Activated CD8-positive, alpha-beta memory T cell treated with anti-CD3 and anti-CD28 coated beads, Interleukin-2, amount 50 U/mL, for 48 hours (primary cell): ENCODE results near the gene KRT32.

Experiments
- DNase-seq: peaks from one replicate; pipeline ENCODE4 v3.0.0-alpha.2; 2020

KRT32 gene

DNA sequence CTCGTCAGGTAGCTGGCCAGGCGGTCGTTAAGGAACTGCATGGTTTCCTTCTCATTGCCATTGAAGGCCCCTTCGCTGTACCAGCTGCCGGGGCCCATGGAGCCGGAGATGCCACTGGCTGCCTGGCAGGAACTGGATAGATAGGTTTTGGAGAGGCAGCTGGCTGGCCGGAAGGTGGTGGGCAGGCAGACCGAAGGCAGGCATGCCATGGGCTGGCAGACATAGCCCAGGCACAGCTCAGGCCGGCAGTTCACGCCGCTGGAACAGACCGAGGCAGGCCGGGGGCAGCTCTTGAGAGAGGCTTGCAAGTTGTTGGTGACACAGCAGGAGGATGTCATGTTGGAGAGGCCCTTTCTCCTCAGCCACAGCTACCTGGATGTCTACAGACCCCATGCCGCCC lies at the start of gene KRT32:
TSS of gene KRT32 (minus strand) at position 399 of the 400 bp plus-strand sequence. CDS start at position 338, 61 bp downstream.
- no peak for DNase-seq

DNA sequence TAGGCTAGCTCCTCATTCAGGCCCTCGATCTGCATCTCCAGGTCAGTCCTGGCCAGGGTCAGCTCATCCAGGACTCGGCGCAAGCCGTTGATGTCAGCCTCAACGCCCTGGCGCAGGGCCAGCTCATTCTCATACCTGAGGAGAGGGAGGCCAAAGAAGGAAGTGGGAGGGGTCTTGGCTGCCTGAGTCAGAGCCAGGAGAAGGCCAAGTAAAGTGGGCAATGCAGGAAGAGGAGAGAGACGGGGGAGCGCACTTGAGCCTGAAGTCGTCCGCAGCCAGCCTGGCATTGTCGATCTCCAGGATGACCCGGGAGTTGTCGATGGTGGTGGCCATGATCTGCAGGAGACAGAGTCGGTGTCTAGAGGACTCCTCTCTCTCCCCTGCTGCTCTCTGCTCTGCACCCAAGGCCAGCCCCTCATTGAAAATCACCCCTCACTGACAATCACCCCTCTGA lies 49.7 kb upstream of the KRT32 start:
- no peak for DNase-seq

DNA sequence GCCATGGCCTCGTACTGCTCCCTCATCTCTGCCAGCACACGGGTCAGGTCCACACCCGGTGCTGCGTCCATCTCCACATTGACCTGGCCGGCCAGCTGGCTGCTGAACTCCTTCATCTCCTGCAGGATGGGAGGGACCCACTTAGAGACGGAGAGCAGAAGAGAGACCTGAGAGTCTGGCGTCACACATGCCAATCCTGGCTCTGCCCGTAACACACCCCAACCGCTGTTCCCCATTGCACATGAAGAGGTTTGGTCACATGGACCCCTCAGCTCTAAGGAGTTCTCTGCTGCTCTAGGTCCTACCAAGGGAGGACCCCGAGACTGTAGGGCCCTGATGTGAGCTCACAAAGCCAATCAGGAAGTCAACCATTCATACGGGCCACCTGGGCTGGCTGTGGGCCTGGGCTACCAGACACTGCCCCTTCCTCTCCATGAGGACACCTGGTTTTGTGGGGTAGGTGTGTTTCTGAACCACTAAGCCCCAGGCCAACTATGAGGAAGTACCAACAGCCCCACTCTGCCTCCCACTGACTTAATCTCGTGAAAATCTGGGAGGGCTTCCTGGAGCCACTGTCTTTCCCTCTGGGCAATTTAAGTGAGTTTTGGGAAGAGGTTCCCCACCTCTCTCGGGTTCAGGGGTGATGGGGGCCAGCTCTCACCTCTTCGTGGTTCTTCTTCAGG lies 49.1 kb upstream of the KRT32 start:
- no peak for DNase-seq

- DNase-seq = no peak
These were observed 46.0 kb upstream of the KRT32 start for GRCh38 chr17:41513168-41513547.

DNA sequence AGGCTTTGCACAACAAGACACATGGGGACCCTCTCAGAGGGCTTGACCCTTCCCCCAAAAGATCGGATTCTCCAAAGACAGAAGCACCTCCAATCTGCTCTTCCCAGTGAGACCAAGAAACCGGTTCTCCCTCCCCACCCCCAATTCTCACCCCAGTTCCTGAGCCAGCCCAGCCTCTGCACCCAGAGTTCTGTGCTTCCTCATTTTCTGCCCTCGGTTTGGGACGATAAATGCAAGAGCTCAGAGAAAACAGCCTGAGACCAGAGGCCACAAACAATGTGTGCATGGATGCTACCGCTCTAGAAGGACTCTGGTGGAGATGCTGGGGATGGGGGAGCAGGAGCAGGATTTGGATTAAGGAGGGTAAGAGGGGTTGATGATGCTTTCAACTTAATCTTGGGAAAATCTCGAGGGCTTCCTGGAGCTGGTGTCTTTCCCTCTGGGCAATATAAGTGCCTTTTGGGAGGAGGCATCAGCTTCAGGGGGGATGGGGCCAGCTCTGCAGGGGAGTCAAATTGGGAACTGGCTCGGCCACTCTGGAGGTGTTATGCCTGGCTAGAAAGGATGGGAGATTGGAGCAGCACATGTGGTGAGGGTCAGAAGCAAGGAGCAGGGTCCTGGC lies 45.5 kb upstream of the KRT32 start:
- DNase-seq = no peak

- no peak for DNase-seq
These were observed 44.5 kb upstream of the KRT32 start for GRCh38 chr17:41511716-41512115.

DNA sequence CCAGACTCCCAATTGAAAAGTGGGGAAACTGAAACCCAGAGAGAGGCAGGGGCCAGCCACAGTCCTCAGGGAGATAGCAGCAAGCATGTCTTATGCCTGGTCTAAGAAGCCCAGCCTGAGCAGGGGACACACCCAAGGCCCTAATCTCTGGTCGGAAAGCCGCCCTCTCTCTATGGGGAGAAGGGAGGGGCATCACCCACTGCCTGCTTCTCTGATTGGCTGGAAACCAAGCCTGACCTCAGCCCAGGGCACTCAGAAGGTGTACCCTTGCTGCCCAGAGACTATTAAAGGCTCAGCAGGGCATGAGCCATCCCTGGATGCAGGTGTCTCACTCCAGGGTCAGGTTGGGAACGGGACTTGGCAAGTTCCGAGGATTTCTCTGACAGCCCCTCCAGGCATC lies 43.9 kb upstream of the KRT32 start:
- DNase-seq = no peak

DNA sequence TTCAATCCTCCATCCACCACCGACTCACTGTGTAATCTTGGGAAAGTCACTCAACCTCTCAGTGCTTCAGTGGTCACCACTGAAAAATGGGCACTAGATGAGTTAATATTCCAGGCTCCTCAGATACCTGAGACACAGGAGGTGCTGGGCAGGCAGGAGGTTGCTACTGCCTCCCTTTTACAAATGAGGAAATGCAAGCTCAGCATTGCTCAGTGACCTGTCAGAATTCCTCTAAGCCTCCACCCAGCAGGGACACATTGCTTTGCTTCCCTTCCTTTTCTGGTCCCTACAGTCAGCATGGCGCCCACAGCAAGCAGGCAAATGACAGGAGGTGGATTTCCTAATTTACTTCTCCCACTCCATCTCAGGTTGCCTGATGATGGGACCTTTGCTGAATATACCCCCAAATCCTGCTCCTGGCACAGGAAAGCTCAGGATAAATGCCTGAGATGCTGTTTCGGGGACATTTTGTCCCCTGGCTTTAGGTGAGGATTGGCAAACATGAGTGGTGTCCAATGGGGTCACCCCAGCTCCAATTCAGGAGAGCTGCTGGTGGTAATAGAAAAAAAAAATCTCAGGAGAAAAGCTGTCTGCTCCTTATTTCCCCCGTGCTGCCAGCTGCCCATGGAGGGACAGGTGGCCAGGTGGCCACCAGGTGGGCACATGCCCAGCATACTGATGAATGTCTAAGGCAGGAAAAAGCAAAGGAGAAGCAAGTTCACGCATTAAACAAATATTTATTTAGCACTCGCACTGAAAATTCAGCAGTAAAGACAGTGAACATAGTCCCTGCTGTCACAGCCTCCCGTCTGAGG lies 43.3 kb upstream of the KRT32 start:
- no peak for DNase-seq

DNA sequence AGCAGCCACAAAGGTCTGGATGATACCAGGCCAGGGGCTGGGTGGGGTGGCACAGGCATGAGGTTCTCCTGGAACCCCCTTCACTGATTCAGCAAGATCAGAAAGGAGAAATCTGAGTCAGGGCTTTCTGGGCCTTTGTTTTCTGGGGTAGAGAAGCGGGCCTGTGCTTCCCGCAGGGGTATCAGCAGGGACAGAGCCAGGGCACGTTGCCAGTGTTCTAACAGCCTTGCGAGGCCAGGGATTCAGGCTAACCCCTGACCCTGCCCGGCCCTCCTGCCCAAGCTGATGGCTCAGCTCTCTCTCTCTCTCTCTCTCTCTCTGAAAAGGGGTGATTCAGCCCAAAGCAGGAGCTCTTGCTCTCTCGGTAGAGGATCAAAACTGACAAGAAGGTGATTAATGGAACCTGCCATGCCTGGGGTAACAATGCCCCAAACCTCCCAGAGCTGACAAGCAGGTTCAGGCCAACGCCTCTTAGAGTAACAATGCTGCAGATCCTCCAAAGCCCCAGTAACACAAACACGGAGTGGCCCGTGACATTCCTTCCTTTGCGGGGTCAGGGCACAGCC lies 40.2 kb upstream of the KRT32 start:
- no peak for DNase-seq

GRCh38 chr17:41505809-41506767 lies 38.9 kb upstream of the KRT32 start:
- no peak for DNase-seq

DNA sequence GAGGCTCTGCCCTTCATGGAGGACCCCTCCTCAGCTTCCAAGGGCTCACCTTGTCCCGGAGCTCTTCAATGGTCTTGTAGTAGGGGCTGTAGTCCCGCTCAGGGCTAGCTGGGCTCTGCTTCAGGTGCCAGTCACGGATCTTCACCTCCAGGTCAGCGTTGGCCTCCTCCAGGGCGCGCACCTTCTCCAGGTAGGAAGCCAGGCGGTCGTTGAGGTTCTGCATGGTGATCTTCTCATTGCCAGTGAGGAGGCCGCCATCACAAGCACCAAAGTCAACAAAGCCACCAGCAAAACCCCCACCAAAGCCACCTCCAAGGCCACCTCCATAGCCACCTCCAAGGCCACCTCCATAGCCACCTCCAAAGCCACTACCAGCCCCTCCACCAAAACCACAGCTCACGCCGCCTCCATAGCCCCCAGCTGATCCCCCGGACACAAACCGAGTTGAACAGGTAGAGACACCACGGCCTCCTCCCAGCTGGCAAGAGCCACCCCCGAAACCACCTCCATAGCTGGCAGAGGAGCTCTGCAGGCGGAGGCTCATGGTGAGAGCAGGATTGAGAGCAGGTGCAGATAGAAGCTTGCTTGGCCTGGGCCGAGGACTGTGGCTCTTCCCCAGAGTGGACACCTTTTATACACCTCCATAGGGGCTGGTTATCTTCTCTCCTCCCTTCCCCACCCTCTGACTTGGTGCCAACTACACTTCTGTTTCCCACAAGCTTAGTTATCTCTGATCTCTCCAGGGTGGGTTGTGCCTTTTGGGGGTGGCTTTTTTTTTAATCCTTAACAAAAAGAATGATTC lies 38.0 kb upstream of the KRT32 start, which contains the start of gene KRT13:
TSS of gene KRT13 (minus strand) at position 606 of the 802 bp plus-strand sequence. CDS start at position 544, 62 bp downstream.
- DNase-seq = no peak

- DNase-seq = no peak
These were observed 37.2 kb upstream of the KRT32 start for GRCh38 chr17:41504246-41504977.

- no peak for DNase-seq
These were observed 36.0 kb upstream of the KRT32 start for GRCh38 chr17:41503202-41503601.

DNA sequence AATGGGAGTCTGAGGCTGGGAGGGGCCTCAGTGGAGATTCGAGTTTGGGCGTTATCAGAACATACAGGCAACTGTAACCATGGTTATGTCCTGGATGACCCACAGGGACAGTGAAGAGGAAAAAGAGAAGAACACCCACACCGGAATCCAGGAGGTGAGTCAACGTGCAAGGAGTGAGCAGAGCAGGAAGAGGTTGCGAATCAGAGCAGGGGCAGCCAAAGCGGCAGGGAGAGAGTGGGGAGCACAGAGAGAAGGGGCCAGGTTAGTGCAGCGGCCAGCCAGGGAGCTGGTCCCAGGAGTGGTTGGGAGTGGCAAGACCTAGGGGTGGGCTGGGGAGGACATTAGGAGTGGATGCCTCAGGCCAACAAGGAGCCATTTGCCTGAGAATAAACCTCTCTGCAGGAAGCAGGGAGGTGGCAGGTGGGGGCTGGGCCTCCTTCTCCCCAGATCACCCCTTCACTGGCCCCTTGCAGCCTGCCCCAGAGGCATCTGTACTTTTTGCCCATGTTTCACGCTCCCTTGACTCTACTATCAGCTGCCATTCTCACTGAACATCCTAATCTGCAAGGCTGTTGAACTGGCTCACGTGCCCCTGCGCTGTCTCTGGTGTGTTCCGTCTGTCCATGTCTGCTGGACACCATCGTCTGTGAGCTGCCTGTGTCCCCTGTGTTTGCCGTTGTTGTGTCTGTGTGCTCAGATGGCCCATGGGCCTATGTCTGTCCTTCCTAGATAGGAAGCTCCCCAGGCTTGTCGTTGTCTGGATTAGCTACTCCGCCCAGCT lies 33.1 kb upstream of the KRT32 start:
- DNase-seq = no peak

- DNase-seq = no peak
These were observed 32.5 kb upstream of the KRT32 start for GRCh38 chr17:41499714-41500113.

DNA sequence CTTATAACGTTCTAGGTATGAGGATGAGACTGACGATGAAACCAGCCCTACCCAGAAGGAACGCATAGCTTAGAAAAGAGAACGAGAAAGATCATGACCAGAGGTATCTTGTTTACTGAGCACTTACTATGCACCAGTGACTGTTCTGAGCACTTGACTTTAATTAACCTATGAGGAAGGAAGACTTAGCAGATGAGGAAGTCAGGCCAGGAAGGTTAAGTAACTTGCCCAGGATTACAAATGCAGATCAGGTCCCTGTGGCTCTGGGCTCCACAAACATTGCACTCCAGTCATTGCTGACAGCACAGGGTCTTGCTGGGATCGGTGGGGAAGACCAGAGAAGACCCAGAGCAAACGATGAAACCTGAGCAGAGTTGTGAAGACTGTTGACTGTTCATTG lies 31.1 kb upstream of the KRT32 start:
- DNase-seq = no peak

- DNase-seq = peak; percentile 80
These were observed 29.8 kb upstream of the KRT32 start for GRCh38 chr17:41496803-41497484.

DNA sequence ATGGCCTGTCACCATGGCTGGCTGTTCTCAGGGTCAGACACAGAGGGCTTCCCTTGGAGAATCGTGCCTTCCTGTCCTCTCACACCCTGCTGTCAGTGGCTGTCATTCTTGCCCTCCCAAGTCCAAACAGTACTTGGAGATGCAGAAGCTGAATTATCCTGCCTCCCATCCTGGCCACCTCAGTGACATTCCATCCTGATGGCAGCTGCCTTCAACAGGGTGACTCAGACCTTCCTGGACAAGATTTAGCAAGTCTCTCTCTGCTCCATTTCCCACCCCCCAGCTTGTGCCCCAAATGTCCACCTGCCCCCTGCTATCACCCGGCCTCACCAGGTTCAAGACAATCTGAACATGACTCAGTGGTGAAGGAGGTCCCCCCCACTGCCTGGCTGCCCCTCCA lies 27.3 kb upstream of the KRT32 start:
- DNase-seq = no peak

DNA sequence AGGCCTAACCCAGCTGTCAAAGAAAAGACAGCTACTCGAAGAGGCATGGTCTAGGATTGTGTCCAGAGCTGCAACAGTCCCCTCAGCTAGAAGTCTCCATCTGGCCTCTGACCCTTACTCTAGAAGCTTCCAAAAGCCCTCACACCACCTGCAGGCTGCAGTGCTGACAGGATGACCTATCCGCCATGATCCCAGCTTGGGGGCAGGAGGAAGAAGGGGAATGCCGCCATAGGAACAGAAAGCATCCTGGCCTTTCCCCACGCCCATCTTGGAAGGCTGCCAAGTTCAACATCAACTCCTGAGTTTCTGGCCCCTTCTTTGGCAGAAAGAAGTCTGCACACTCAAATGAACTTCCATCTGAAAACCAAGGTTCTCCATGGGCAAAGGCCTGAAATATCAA lies 25.6 kb upstream of the KRT32 start:
- no peak for DNase-seq
